Measurements from ENCODE around the gene COLEC12.

COLEC12 gene

GRCh38 chr18:396556-396955 is 103.9 kb downstream of the COLEC12 start:
- no peaks in the 10 kb centered on the region for H3K9me3 ChIP-seq (ENCODE audit: severe bottlenecking)
- no peaks in the 10 kb centered on the region for H3K36me3 ChIP-seq
- TF ChIP-seq, protein P1, sequence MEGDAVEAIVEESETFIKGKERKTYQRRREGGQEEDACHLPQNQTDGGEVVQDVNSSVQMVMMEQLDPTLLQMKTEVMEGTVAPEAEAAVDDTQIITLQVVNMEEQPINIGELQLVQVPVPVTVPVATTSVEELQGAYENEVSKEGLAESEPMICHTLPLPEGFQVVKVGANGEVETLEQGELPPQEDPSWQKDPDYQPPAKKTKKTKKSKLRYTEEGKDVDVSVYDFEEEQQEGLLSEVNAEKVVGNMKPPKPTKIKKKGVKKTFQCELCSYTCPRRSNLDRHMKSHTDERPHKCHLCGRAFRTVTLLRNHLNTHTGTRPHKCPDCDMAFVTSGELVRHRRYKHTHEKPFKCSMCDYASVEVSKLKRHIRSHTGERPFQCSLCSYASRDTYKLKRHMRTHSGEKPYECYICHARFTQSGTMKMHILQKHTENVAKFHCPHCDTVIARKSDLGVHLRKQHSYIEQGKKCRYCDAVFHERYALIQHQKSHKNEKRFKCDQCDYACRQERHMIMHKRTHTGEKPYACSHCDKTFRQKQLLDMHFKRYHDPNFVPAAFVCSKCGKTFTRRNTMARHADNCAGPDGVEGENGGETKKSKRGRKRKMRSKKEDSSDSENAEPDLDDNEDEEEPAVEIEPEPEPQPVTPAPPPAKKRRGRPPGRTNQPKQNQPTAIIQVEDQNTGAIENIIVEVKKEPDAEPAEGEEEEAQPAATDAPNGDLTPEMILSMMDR (IDR thresholded peaks at IDR 0.05; ENCODE audit: low read depth, low read length): no peak
- no peak overlapping the region for H3K4me3 ChIP-seq (ENCODE audit: low read depth, low read length)
- no peak overlapping the region for H3K27ac ChIP-seq
- H3K27me3 ChIP-seq (ENCODE audit: insufficient read depth, low read depth, severe bottlenecking): no peaks in the 10 kb centered on the region
- DNase-seq: no peak

GRCh38 chr18:396251-396555 is 104.3 kb downstream of the COLEC12 start:
- no peak for DNase-seq
- no peaks in the 10 kb centered on the region for H3K36me3 ChIP-seq
- no peak overlapping the region for H3K4me3 ChIP-seq (ENCODE audit: low read depth, low read length)
- H3K9me3 ChIP-seq (ENCODE audit: severe bottlenecking): no peaks in the 10 kb centered on the region
- TF ChIP-seq, protein P1 (IDR thresholded peaks at IDR 0.05; ENCODE audit: low read depth, low read length): no peak
- H3K27ac ChIP-seq: no peak overlapping the region
- no peaks in the 10 kb centered on the region for H3K27me3 ChIP-seq (ENCODE audit: insufficient read depth, low read depth, severe bottlenecking)

DNA sequence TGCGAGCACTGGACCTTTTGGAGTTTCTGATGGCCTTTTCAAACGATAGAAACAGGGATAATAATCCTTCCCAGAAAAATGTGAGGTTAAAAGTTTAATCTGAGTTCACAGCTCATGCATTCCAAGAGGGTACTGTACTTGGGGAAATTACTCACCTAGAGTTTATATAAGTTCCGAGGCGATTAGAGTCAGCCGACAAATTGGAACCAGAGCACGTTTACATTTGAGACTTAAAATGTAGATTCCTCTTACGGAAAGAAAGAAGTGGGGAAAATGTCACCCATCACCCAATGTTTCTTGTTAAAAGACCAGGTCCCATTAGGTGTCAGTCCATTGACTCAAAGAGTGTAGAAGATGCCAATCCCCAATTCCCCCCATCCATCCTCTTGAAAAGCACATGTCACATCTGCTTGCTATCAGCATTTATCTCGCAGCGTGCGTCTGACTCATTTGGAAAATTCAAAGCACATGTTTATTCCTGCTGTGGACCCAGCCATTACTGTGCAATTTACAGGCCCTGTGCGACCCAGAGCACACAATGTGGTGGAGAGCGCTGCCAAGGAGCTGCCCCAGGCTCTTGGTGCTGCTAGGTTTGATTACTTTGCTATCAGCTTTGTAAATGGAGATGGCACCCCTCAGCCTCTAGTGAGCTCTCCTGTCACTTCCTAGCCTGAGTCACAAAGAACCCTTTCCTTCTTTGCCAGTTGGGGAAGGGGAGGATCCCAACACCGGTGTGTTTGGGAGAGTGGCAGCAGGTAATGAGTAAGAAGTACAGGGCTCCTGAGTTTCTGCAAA is 104.8 kb downstream of the COLEC12 start:
- no peaks in the 10 kb centered on the region for H3K36me3 ChIP-seq
- TF ChIP-seq, protein P1 (IDR thresholded peaks at IDR 0.05; ENCODE audit: low read depth, low read length): no peak
- no peak for DNase-seq
- no peak overlapping the region for H3K27ac ChIP-seq
- H3K27me3 ChIP-seq (ENCODE audit: insufficient read depth, low read depth, severe bottlenecking): no peaks in the 10 kb centered on the region
- no peaks in the 10 kb centered on the region for H3K9me3 ChIP-seq (ENCODE audit: severe bottlenecking)
- H3K4me3 ChIP-seq (ENCODE audit: low read depth, low read length): no peak overlapping the region

- H3K4me3 ChIP-seq (ENCODE audit: low read depth, low read length): no peak overlapping the region
- no peaks in the 10 kb centered on the region for H3K36me3 ChIP-seq
- H3K27me3 ChIP-seq (ENCODE audit: insufficient read depth, low read depth, severe bottlenecking): no peaks in the 10 kb centered on the region
- H3K9me3 ChIP-seq (ENCODE audit: severe bottlenecking): no peaks in the 10 kb centered on the region
- no peak for DNase-seq
- no peak overlapping the region for H3K27ac ChIP-seq
- TF ChIP-seq, protein P1 (IDR thresholded peaks at IDR 0.05; ENCODE audit: low read depth, low read length): no peak
Observed at GRCh38 chr18:394987-395362, 105.5 kb downstream of the COLEC12 start.

GRCh38 chr18:394262-394986 is 106.1 kb downstream of the COLEC12 start:
- Histone ChIP-seq H3K36me3 (no peaks in the 10 kb centered on the region), H3K9me3 (ENCODE audit: severe bottlenecking) (no peaks in the 10 kb centered on the region), H3K4me3 (ENCODE audit: low read depth, low read length) (no peak overlapping the region), H3K27me3 (ENCODE audit: insufficient read depth, low read depth, severe bottlenecking) (no peaks in the 10 kb centered on the region), H3K27ac (no peak overlapping the region)
- DNase-seq: no peak
- TF ChIP-seq, protein P1 (IDR thresholded peaks at IDR 0.05; ENCODE audit: low read depth, low read length): no peak
